ENCODE results near the gene SLC24A1. TPM values are rescaled to one million over a fixed set of nuclear protein-coding genes. Genes with fewer than 3 reads are reported as not detected.

SLC24A1 gene
- 5.3 and 8.0 TPM in 2 replicates for total RNA-seq

GRCh38 chr15:65621638-65622037 is at the start of gene SLC24A1:
Gene SLC24A1, plus strand, starts transcription at chr15:65621938. Its CDS starts 2,143 bp downstream, at chr15:65624081.

GRCh38 chr15:65610871-65611718 is 10.6 kb upstream of the SLC24A1 start, which contains the start of gene INTS14:
Gene INTS14, minus strand, starts transcription at chr15:65611131. Its CDS starts 3,751 bp downstream, at chr15:65607380.

Other genes with a start within 250 kb of the SLC24A1 start
- gene IGDCC3, start 243.9 kb upstream of the SLC24A1 start, total RNA-seq = not detected in 2 replicates
- gene IGDCC4, start 199.0 kb upstream of the SLC24A1 start, total RNA-seq = 0.58 and 5.1 TPM in 2 replicates
- gene DPP8, start 104.2 kb upstream of the SLC24A1 start, total RNA-seq = 40.5 and 46.5 TPM in 2 replicates
- gene HACD3, start 91.5 kb upstream of the SLC24A1 start, total RNA-seq = 97.1 and 105 TPM in 2 replicates
- 34.9 and 40.1 TPM in 2 replicates for gene INTS14, start 10.8 kb upstream of the SLC24A1 start, total RNA-seq
- 28.4 and 31.7 TPM in 2 replicates for gene DENND4A, start 170.4 kb downstream of the SLC24A1 start, total RNA-seq
- gene RAB11A, start 247.6 kb downstream of the SLC24A1 start, total RNA-seq = 146 and 258 TPM in 2 replicates